ENCODE measurements around the gene PRPF39.

The PRPF39 gene

DNA sequence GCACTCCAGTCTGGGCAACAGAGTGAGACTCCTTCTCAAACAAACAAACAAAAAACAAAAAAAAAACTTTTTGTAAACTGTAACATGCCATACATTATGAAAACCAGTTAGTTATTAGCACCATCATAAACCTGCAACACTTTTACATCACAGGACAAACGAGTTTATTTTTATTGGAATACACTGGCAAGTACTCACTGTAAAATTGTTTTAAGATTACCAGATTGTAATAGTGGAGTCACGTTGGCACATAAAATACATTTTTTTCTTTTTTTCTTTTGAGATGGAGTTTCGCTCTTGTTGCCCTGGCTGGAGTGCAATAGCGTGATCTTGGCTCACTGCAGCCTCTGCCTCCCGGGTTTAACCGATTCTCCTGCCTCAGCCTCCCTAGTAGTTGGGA lies 34.7 kb downstream of the PRPF39 start:
- no peak overlapping the region for H3K9ac ChIP-seq (ENCODE audit: low read length)
- H4K20me1 ChIP-seq (ENCODE audit: insufficient read depth, low read length) = no peaks in the 10 kb centered on the region
- no peaks in the 10 kb centered on the region for H3K27me3 ChIP-seq (replicated peaks; ENCODE audit: insufficient read depth, low read length)
- H3K9me2 ChIP-seq (replicated peaks; ENCODE audit: insufficient read depth, low read length) = no peaks in the 10 kb centered on the region
- no peaks in the 10 kb centered on the region for H3F3A ChIP-seq (ENCODE audit: insufficient read depth, low read length)
- no peak overlapping the region for H3K4me3 ChIP-seq (ENCODE audit: low read length)
- no peaks in the 10 kb centered on the region for H3K4me1 ChIP-seq (ENCODE audit: low read length)
- no peak for DNase-seq
- no peak for TF ChIP-seq EZH2 (optimal IDR thresholded peaks at IDR 0.05; ENCODE audit: low read depth, low read length)
- TF ChIP-seq, protein P1, sequence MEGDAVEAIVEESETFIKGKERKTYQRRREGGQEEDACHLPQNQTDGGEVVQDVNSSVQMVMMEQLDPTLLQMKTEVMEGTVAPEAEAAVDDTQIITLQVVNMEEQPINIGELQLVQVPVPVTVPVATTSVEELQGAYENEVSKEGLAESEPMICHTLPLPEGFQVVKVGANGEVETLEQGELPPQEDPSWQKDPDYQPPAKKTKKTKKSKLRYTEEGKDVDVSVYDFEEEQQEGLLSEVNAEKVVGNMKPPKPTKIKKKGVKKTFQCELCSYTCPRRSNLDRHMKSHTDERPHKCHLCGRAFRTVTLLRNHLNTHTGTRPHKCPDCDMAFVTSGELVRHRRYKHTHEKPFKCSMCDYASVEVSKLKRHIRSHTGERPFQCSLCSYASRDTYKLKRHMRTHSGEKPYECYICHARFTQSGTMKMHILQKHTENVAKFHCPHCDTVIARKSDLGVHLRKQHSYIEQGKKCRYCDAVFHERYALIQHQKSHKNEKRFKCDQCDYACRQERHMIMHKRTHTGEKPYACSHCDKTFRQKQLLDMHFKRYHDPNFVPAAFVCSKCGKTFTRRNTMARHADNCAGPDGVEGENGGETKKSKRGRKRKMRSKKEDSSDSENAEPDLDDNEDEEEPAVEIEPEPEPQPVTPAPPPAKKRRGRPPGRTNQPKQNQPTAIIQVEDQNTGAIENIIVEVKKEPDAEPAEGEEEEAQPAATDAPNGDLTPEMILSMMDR (IDR thresholded peaks at IDR 0.05; ENCODE audit: low read length) = no peak
- no peak for TF ChIP-seq EZH2phosphoT487 (IDR thresholded peaks at IDR 0.05; ENCODE audit: low read length)
- no peak overlapping the region for H3K4me2 ChIP-seq (ENCODE audit: low read depth, low read length)
- no peaks in the 10 kb centered on the region for H3K36me3 ChIP-seq (replicated peaks; ENCODE audit: insufficient read depth, low read length)
- H3K79me2 ChIP-seq (ENCODE audit: low read length) = no peaks in the 10 kb centered on the region
- no peak overlapping the region for H3K27ac ChIP-seq (ENCODE audit: low read length)
- H2AFZ ChIP-seq (ENCODE audit: low read length) = no peak overlapping the region
- H3K9me3 ChIP-seq (replicated peaks; ENCODE audit: insufficient read depth, low read length) = no peaks in the 10 kb centered on the region

DNA sequence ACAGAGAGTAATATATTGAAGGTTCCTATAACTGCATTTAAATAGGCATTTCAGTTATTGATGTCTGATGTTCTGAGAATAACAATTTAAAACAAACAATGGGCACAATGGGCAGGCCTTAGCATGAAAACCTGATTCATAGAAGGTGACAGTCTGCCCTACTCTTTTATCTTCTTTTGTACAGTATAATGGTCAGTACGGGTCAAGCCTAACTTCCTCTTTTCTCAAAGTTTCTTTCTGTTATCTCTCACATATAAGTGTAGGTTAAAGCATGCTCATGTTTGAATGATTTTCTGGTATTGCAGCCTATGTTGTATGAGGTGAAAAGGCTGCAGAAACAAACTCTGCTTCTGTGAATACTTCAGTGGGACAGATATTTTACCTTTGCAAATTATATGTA lies 36.2 kb downstream of the PRPF39 start:
- Histone ChIP-seq H4K20me1 (ENCODE audit: insufficient read depth, low read length) (no peaks in the 10 kb centered on the region), H3K36me3 (replicated peaks; ENCODE audit: insufficient read depth, low read length) (no peaks in the 10 kb centered on the region), H3K9me2 (replicated peaks; ENCODE audit: insufficient read depth, low read length) (no peaks in the 10 kb centered on the region), H2AFZ (ENCODE audit: low read length) (no peak overlapping the region), H3K4me2 (ENCODE audit: low read depth, low read length) (no peak overlapping the region), H3F3A (ENCODE audit: insufficient read depth, low read length) (no peaks in the 10 kb centered on the region), H3K27me3 (replicated peaks; ENCODE audit: insufficient read depth, low read length) (no peaks in the 10 kb centered on the region), H3K27ac (ENCODE audit: low read length) (no peak overlapping the region), H3K4me1 (ENCODE audit: low read length) (no peaks in the 10 kb centered on the region), H3K9ac (ENCODE audit: low read length) (no peak overlapping the region), H3K9me3 (replicated peaks; ENCODE audit: insufficient read depth, low read length) (no peaks in the 10 kb centered on the region), H3K4me3 (ENCODE audit: low read length) (no peak overlapping the region), H3K79me2 (ENCODE audit: low read length) (no peaks in the 10 kb centered on the region)
- TF ChIP-seq, protein P1 (IDR thresholded peaks at IDR 0.05; ENCODE audit: low read length) = no peak
- TF ChIP-seq EZH2 (optimal IDR thresholded peaks at IDR 0.05; ENCODE audit: low read depth, low read length) (no peak), EZH2phosphoT487 (IDR thresholded peaks at IDR 0.05; ENCODE audit: low read length) (no peak)
- no peak for DNase-seq

DNA sequence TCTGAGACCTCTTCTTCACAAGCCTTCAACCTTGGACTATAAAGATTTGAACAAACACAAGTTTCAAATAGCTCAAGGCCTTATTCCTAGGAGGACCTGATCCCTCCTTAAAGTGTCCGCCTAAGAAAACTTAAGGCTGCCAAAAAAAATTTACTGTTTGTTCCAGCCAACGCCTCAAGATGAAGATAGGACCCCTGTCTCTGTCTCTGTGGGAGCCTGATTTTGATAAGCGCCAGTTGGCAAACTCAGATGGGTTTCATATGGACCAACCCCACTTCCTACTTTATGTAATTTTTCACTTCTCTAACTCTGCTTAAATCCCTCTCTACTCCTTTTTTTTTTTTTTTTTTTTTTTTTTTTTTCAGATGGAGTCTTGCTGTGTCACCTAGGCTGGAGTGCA lies 39.4 kb downstream of the PRPF39 start:
- Histone ChIP-seq H3K4me2 (ENCODE audit: low read depth, low read length) (no peak overlapping the region), H3K27me3 (replicated peaks; ENCODE audit: insufficient read depth, low read length) (no peaks in the 10 kb centered on the region), H3K36me3 (replicated peaks; ENCODE audit: insufficient read depth, low read length) (no peaks in the 10 kb centered on the region), H2AFZ (ENCODE audit: low read length) (no peak overlapping the region), H3K9me2 (replicated peaks; ENCODE audit: insufficient read depth, low read length) (no peaks in the 10 kb centered on the region), H3K4me3 (ENCODE audit: low read length) (no peak overlapping the region), H3K9ac (ENCODE audit: low read length) (no peak overlapping the region), H3K27ac (ENCODE audit: low read length) (no peak overlapping the region), H3K4me1 (ENCODE audit: low read length) (no peaks in the 10 kb centered on the region), H3K79me2 (ENCODE audit: low read length) (no peaks in the 10 kb centered on the region), H3K9me3 (replicated peaks; ENCODE audit: insufficient read depth, low read length) (no peaks in the 10 kb centered on the region), H4K20me1 (ENCODE audit: insufficient read depth, low read length) (no peaks in the 10 kb centered on the region), H3F3A (ENCODE audit: insufficient read depth, low read length) (no peaks in the 10 kb centered on the region)
- TF ChIP-seq EZH2phosphoT487 (IDR thresholded peaks at IDR 0.05; ENCODE audit: low read length) (no peak), EZH2 (optimal IDR thresholded peaks at IDR 0.05; ENCODE audit: low read depth, low read length) (no peak)
- TF ChIP-seq, protein P1 (IDR thresholded peaks at IDR 0.05; ENCODE audit: low read length) = no peak
- DNase-seq = no peak
